T-cell (primary cell): Measurements from ENCODE around the gene HERC5. TPM values are rescaled to one million over a fixed set of nuclear protein-coding genes. Genes with fewer than 3 reads are reported as not detected.

Experiments used
- ATAC-seq, 4 experiments: fragments of 200-7000 bp in 3 of 4; fragments of 150-1000 bp in 1 of 4; cut with Tn5 transposase; replicated peaks in 1 of 4; 1 replicate in 3 of 4; 2 replicates in 1 of 4; pipeline ENCODE4 v1.10.0; 2021; ENCODE audit warnings: moderate library complexity in 3 of 4, mild to moderate bottlenecking in 2 of 4, moderate number of reproducible peaks in 1 of 4
- CTCF ChIA-PET, 2 donors: fragments of 300-600 bp; sonication (Branson Sonifier 250); formaldehyde crosslinking; loops; one replicate each; lab custom pipeline; 2022; ENCODE audit warnings: antibody characterized with exemption in 2 of 2; lab: Charles Lee
- POLR2A ChIA-PET, 2 donors: fragments of 300-600 bp; sonication (Branson Sonifier 250); formaldehyde crosslinking; loops; one replicate each; lab custom pipeline; 2022; ENCODE audit warnings: antibody characterized with exemption in 2 of 2; lab: Charles Lee
- DNase-seq, 35 experiments: peaks; one replicate each; pipeline versions ENCODE4 v3.0.0 to v3.0.0-alpha.2; 2013 to 2023
- H3K27ac ChIP-seq: one replicate; pipeline ENCODE4 v1.5.1; 2013; ENCODE audit warnings: low read length
- H3K27me3 ChIP-seq, 2 experiments: replicated peaks in 1 of 2; 1 replicate in 1 of 2; 2 replicates in 1 of 2; pipeline versions ENCODE4 v1.6.1 to v1.7.0; 2013; ENCODE audit warnings: low read length in 1 of 2, mixed read lengths in 1 of 2; ENCODE audit not compliant: control insufficient read depth in 2 of 2, insufficient read depth in 2 of 2; ENCODE audit errors: extremely low read depth in 1 of 2
- H3K36me3 ChIP-seq, 2 donors: 1 replicate in 1 of 2; 2 replicates in 1 of 2; pipeline versions ENCODE4 v1.6.1 to v1.7.0; 2013; ENCODE audit warnings: low read length in 1 of 2; ENCODE audit not compliant: control insufficient read depth in 2 of 2, insufficient read depth in 1 of 2; ENCODE audit errors: extremely low read depth in 1 of 2
- H3K4me1 ChIP-seq, 2 experiments: 1 replicate in 1 of 2; 2 replicates in 1 of 2; pipeline versions ENCODE4 v1.6.1 to v1.7.0; 2013; ENCODE audit warnings: low read length in 2 of 2, mixed read lengths in 1 of 2; ENCODE audit not compliant: insufficient read depth in 2 of 2, control insufficient read depth in 1 of 2; ENCODE audit errors: extremely low read depth in 1 of 2
- H3K4me3 ChIP-seq, 2 donors: 1 replicate in 1 of 2; 2 replicates in 1 of 2; pipeline versions ENCODE4 v1.5.1 to v1.7.0; 2013; ENCODE audit warnings: mild to moderate bottlenecking in 2 of 2, low read length in 1 of 2, moderate library complexity in 1 of 2; ENCODE audit not compliant: control insufficient read depth in 1 of 2; ENCODE audit errors: extremely low read depth in 1 of 2
- H3K9me3 ChIP-seq: 2 replicates; pipeline ENCODE4 v1.7.0; 2013
- H3K27ac Mint-ChIP-seq, 2 donors: one replicate each; pipeline ENCODE4 v1.8.0; 2020 to 2021; ENCODE audit warnings: mild to moderate bottlenecking in 2 of 2, mixed read lengths in 2 of 2
- H3K27me3 Mint-ChIP-seq, 2 donors: one replicate each; pipeline ENCODE4 v1.8.0; 2021 to 2022; ENCODE audit warnings: mixed read lengths in 2 of 2
- H3K36me3 Mint-ChIP-seq: one replicate; pipeline ENCODE4 v1.8.0; 2021; ENCODE audit warnings: mixed read lengths
- H3K4me1 Mint-ChIP-seq, 3 donors: one replicate each; pipeline ENCODE4 v1.8.0; 2020 to 2022; ENCODE audit warnings: mixed read lengths in 3 of 3, mild to moderate bottlenecking in 1 of 3
- H3K4me3 Mint-ChIP-seq, 3 donors: one replicate each; pipeline ENCODE4 v1.8.0; 2020 to 2022; ENCODE audit warnings: mild to moderate bottlenecking in 3 of 3, mixed read lengths in 3 of 3, moderate library complexity in 3 of 3
- H3K9me3 Mint-ChIP-seq, 3 donors: one replicate each; pipeline ENCODE4 v1.8.0; 2020 to 2022; ENCODE audit warnings: mixed read lengths in 3 of 3
- WGBS: methylation state at CpG from one replicate; pipeline ENCODE4 v1.1.5; 2013; ENCODE audit warnings: missing lambda C conversion rate; ENCODE audit not compliant: insufficient coverage; 5-methylcytosine and 5-hydroxymethylcytosine counted together
- total RNA-seq, 35 experiments: library from RNA in 6 of 35; stranded (reverse) in 6 of 35; fragments of 120-200 nt in 1 of 35; gene quantifications; one replicate each; pipeline versions ENCODE4 v1.2.1 to v1.2.4 and lab custom pipeline; 2013 to 2026

Gene HERC5
- total RNA-seq (10 to 100 TPM in 4 of 5 donors, 1 to 10 TPM in 1; 8.1 to 15.5 (median 11.4) TPM), total RNA-seq (lab: John Stamatoyannopoulos, UW) (15.7 to 414 (median 40.3) reads per million in 29 experiments)
- total RNA-seq (2013): 14.7 TPM

- Histone ChIP-seq H3K4me3 (peak within 1 kb of the TSS; percentile 97 to 99), H3K27me3 (no peaks in the 10 kb centered on the region), H3K36me3 (no peaks in the 10 kb centered on the region), H3K4me1 (peaks cover 0 to 16% of the 10 kb centered on the region in 2 experiments), H3K27ac (peak within 1 kb of the TSS; percentile 79), H3K9me3 (no peaks in the 10 kb centered on the region)
- peak; percentile 95 to 97 (median 96) for ATAC-seq
- ChIA-PET CTCF (interaction anchor here in 1 of 2 donors (0.7 to 1.5 kb wide), 9 partner anchors 59 to 299 kb away, joined by 3 to 9 read pairs (median 4); partner anchors contain the start of genes HERC6 and PPM1K), POLR2A (interaction anchor here (0.5 to 2.9 kb wide), 7 partner anchors 10 to 241 kb away, joined by 3 to 25 read pairs (median 4); partner anchors contain the start of genes HERC6 (in 1 of the 2), NAP1L5 (in 1 of the 2) and PPM1K (in 1 of the 2))
- Mint-ChIP-seq H3K27ac (peak within 1 kb of the TSS; percentile 100), H3K4me3 (peak within 1 kb of the TSS; percentile 85 to 100 (median 100)), H3K9me3 (no peaks in the 10 kb centered on the region), H3K4me1 (peaks cover 32 to 52% (median 43%) of the 10 kb centered on the region in 3 donors), H3K27me3 (no peaks in the 10 kb centered on the region), H3K36me3 (peaks cover 10% of the 10 kb centered on the region)
- WGBS: under 1% methylated on average over 57 of the region's 57 CpGs
- DNase-seq: peak; percentile 80 to 96 (median 90)
Measured at GRCh38 chr4:88456670-88457306, at the start of gene HERC5. Gene HERC5 (plus strand): TSS chr4:88457119. CDS start chr4:88457270, 151 bp downstream.

- ATAC-seq: no peak
- H3K9me3 ChIP-seq: no peaks in the 10 kb centered on the region
Measured at GRCh38 chr4:88409206-88409605, 47.7 kb upstream of the HERC5 start.

GRCh38 chr4:88409789-88410188, 47.1 kb upstream of the HERC5 start:
- no CpG with 5 or more reads among the region's 1 CpG for WGBS
- ATAC-seq (no peak), DNase-seq (no peak)
- H3K4me1 ChIP-seq: no peaks in the 10 kb centered on the region
- Mint-ChIP-seq H3K4me1 (no peaks in the 10 kb centered on the region), H3K9me3 (no peaks in the 10 kb centered on the region), H3K36me3 (peaks cover 66% of the 10 kb centered on the region), H3K4me3 (no peak overlapping the region), H3K27ac (no peak overlapping the region), H3K27me3 (no peaks in the 10 kb centered on the region)
- H3K4me3 ChIP-seq: no peak overlapping the region
- ChIA-PET POLR2A (interaction anchor here in 1 of 2 donors (0.6 kb wide), 1 partner anchor 288 kb away, joined by 3 read pairs; no protein-coding TSS in a partner anchor), CTCF (no interaction called here)
- H3K27me3 ChIP-seq: no peaks in the 10 kb centered on the region
- peaks cover 3 to 32% of the 10 kb centered on the region in 2 donors for H3K36me3 ChIP-seq
- no peak overlapping the region for H3K27ac ChIP-seq
- H3K9me3 ChIP-seq: no peaks in the 10 kb centered on the region

More at GRCh38 chr4:88409206-88409605, 47.7 kb upstream of the HERC5 start:
- Mint-ChIP-seq H3K27me3 (no peaks in the 10 kb centered on the region), H3K9me3 (no peaks in the 10 kb centered on the region), H3K27ac (no peak overlapping the region), H3K4me3 (no peak overlapping the region), H3K36me3 (peaks cover 66% of the 10 kb centered on the region), H3K4me1 (no peaks in the 10 kb centered on the region)
- H3K4me3 ChIP-seq: no peak overlapping the region
- no CpG with 5 or more reads among the region's 2 CpGs for WGBS
- no peaks in the 10 kb centered on the region for H3K27me3 ChIP-seq
- no peaks in the 10 kb centered on the region for H3K4me1 ChIP-seq
- DNase-seq: no peak
- CTCF ChIA-PET: no interaction called here
- H3K27ac ChIP-seq: no peak overlapping the region
- POLR2A ChIA-PET: no interaction called here
- peaks cover 3 to 29% of the 10 kb centered on the region in 2 donors for H3K36me3 ChIP-seq

DNA sequence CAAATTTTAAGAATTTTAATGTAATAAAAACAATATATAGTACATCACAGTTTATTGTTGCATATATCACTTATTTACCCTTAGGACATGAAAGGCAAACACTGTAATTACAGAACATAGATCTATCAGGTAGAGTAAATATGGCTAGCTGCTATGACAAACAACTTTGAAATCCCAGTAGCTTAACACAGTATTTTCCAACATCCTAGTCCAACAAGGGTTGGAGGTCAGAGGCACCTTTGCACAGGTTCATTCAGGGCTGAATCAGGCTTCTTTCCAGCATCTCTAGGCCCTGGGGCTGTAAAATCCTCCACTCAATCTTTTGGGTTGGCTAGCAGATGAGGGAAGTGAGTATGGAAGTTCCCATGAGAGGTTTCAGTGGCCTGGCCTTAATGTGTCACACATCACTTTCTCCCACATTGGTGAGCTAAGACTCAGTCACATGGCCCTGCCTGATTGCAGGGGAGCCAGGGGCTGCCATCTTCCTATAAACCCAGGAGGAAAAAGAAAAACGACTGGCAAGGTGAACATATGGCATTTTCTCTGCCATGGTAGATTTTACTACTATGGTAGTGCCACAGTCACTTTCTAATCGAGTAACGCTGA, 45.3 kb upstream of the HERC5 start:
- CTCF ChIA-PET: no interaction called here
- no peak overlapping the region for H3K4me3 ChIP-seq

DNA sequence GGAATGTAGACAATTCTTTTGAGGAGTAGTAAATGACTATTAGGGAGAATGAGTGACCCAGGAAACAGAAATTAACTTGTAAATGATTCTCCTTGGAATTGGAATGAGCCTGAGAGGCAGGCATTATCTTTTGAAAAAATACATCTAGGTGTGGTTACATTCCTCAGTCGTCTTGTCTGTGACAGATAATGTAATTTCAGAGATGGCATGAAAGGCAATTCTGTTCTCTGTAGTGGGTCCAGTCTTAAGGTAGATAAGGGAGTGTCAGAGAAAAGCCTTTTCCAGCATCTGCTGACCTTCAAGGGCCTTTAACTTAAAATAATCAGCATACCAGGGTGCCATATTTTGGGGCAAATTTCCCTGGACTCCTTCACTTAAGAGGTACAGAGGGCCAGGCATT, 43.1 kb upstream of the HERC5 start:
- no peaks in the 10 kb centered on the region for H3K9me3 Mint-ChIP-seq
- H3K4me3 Mint-ChIP-seq: no peak overlapping the region
- Histone ChIP-seq H3K27ac (no peak overlapping the region), H3K9me3 (no peaks in the 10 kb centered on the region), H3K27me3 (no peaks in the 10 kb centered on the region), H3K4me1 (no peaks in the 10 kb centered on the region), H3K4me3 (no peak overlapping the region), H3K36me3 (peaks cover 3 to 33% of the 10 kb centered on the region in 2 donors)
- no peak for DNase-seq
- ChIA-PET CTCF (no interaction called here), POLR2A (no interaction called here)
- H3K4me1 Mint-ChIP-seq: no peaks in the 10 kb centered on the region
- H3K36me3 Mint-ChIP-seq: peaks cover 69% of the 10 kb centered on the region
- H3K27ac Mint-ChIP-seq: no peak overlapping the region
- 89% methylated on average over 1 of the region's 1 CpG for WGBS
- H3K27me3 Mint-ChIP-seq: no peaks in the 10 kb centered on the region
- no peak for ATAC-seq

More for the DNA sequence above, 45.3 kb upstream of the HERC5 start:
- H3K9me3 Mint-ChIP-seq: no peaks in the 10 kb centered on the region
- ATAC-seq: no peak
- H3K36me3 Mint-ChIP-seq: peaks cover 70% of the 10 kb centered on the region
- no peak overlapping the region for H3K4me3 Mint-ChIP-seq
- H3K27ac Mint-ChIP-seq: no peak overlapping the region
- POLR2A ChIA-PET: no interaction called here
- Histone ChIP-seq H3K9me3 (no peaks in the 10 kb centered on the region), H3K4me1 (no peaks in the 10 kb centered on the region), H3K27ac (no peak overlapping the region), H3K36me3 (peaks cover 3 to 36% of the 10 kb centered on the region in 2 donors), H3K27me3 (no peaks in the 10 kb centered on the region)
- WGBS: no CpG with 5 or more reads among the region's 3 CpGs
- no peaks in the 10 kb centered on the region for H3K27me3 Mint-ChIP-seq
- H3K4me1 Mint-ChIP-seq: no peaks in the 10 kb centered on the region
- no peak for DNase-seq

DNA sequence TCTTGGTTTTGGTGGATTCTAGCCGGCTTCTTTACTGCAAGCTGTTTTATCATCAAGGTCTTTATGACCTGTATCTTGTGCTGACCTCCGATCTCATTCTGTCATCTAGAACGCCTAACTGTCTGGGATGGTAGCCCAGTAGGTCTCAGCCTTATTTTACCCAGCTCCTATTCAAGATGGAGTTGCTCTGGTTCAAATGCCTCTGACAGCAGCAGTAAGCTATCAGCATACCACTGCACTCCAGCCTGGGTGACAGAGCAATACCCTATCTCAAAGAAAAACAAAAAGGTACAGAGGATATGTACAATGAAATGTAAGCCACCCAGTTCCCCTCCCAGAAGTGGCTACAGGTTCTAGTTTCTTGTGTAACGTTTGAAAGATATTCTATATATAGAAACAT, 42.2 kb upstream of the HERC5 start:
- H3K36me3 ChIP-seq: peaks cover under 1 to 32% of the 10 kb centered on the region in 2 donors
- DNase-seq (no peak), ATAC-seq (no peak)
- 100% methylated on average over 3 of the region's 4 CpGs for WGBS
- H3K9me3 Mint-ChIP-seq: no peaks in the 10 kb centered on the region
- POLR2A ChIA-PET: no interaction called here
- no peaks in the 10 kb centered on the region for H3K4me1 Mint-ChIP-seq
- H3K4me3 Mint-ChIP-seq: no peak overlapping the region
- CTCF ChIA-PET: no interaction called here
- H3K27me3 Mint-ChIP-seq: no peaks in the 10 kb centered on the region
- H3K4me1 ChIP-seq: no peaks in the 10 kb centered on the region
- H3K4me3 ChIP-seq: no peak overlapping the region
- H3K9me3 ChIP-seq: no peaks in the 10 kb centered on the region
- H3K27ac Mint-ChIP-seq: peak overlapping the region in 1 of 2 donors; percentile 50
- H3K36me3 Mint-ChIP-seq: peaks cover 67% of the 10 kb centered on the region
- no peak overlapping the region for H3K27ac ChIP-seq
- H3K27me3 ChIP-seq: no peaks in the 10 kb centered on the region
